HepG2 (cell line): ENCODE measurements around the gene CERS6. TPM values are rescaled to one million over a fixed set of nuclear protein-coding genes. Genes with fewer than 3 reads are reported as not detected.

Source experiments
- ASH2L ChIP-seq: fragments of 300-600, 200-600 bp; sonication (generic); IDR thresholded peaks from 2 replicates; pipeline ENCODE4 v1.7.0; 2017; ENCODE audit warnings: low read depth, mild to moderate bottlenecking, moderate library complexity, mixed read lengths, low read length; ENCODE audit not compliant: insufficient read length
- BRCA1 ChIP-seq: sonication (generic); formaldehyde crosslinking; IDR thresholded peaks from 2 replicates; pipeline ENCODE4 v1.4.0; 2020; ENCODE audit warnings: missing genetic modification reagents
- ERF ChIP-seq: IDR thresholded peaks from 2 replicates; pipeline ENCODE4 v1.6.1; 2018; ENCODE audit warnings: missing biosample characterization, missing genetic modification reagents
- GMEB2 ChIP-seq: IDR thresholded peaks from 2 replicates; pipeline ENCODE4 v1.6.1; 2016; ENCODE audit warnings: missing biosample characterization, missing genetic modification reagents, low read depth
- KAT7 ChIP-seq: IDR thresholded peaks from 2 replicates; pipeline ENCODE4 v1.6.1; 2018; ENCODE audit warnings: borderline replicate concordance, missing compliant biosample characterization
- MLX ChIP-seq: IDR thresholded peaks from 2 replicates; pipeline ENCODE4 v1.6.1; 2016
- POGK ChIP-seq: sonication (generic); formaldehyde crosslinking; conservative IDR thresholded peaks from 2 replicates; pipeline ENCODE4 v1.8.0; 2022; ENCODE audit warnings: mild to moderate bottlenecking, moderate library complexity, missing genetic modification reagents
- RXRA ChIP-seq: sonication (generic); formaldehyde crosslinking; IDR thresholded peaks from 2 replicates; pipeline ENCODE4 v1.5.1; 2020; ENCODE audit warnings: missing genetic modification reagents
- SP4 ChIP-seq: sonication (generic); formaldehyde crosslinking; IDR thresholded peaks from 2 replicates; pipeline ENCODE4 v1.8.1; 2023; ENCODE audit warnings: mild to moderate bottlenecking, missing genetic modification reagents
- TGIF2 ChIP-seq: IDR thresholded peaks from 2 replicates; pipeline ENCODE4 v1.6.1; 2016; ENCODE audit warnings: control low read depth, missing compliant biosample characterization
- TSC22D2 ChIP-seq: sonication (generic); formaldehyde crosslinking; IDR thresholded peaks from 2 replicates; pipeline ENCODE4 v1.5.1; 2020; ENCODE audit warnings: missing genetic modification reagents, mild to moderate bottlenecking, borderline replicate concordance
- ZNF12 ChIP-seq: sonication (generic); formaldehyde crosslinking; IDR thresholded peaks from 2 replicates; pipeline ENCODE4 v1.5.0; 2020; ENCODE audit warnings: missing genetic modification reagents
- ZNF451 ChIP-seq: sonication (generic); formaldehyde crosslinking; IDR thresholded peaks from 2 replicates; pipeline ENCODE4 v1.5.0; 2020; ENCODE audit warnings: mild to moderate bottlenecking, missing genetic modification reagents
- ZNF644 ChIP-seq: IDR thresholded peaks from 2 replicates; pipeline ENCODE4 v1.6.1; 2016; ENCODE audit warnings: low read depth
- polyA plus RNA-seq, 8 experiments: library from polyadenylated mRNA; depleted of rRNA in 3 of 8; stranded (reverse) in 7 of 8; unstranded in 1 of 8; fragments of >200 nt; fragmentation: Illumina TruSeq in 4 of 8; extraction: Trizol in 4 of 8; gene quantifications; 2 replicates each; pipeline versions ENCODE4 v1.2.1 to v1.2.3, GENCODE V29; 2011 to 2016; ENCODE audit warnings: low read depth in 4 of 8, missing spikeins in 1 of 8, mixed read lengths in 1 of 8; ENCODE audit not compliant: insufficient read depth in 1 of 8
- total RNA-seq, 5 experiments: library from RNA; depleted of rRNA; stranded (reverse); fragments of >200 nt; fragmentation: Illumina TruSeq; extraction: Trizol; gene quantifications; 2 replicates each; pipeline ENCODE4 v1.2.3, GENCODE V29; 2016; ENCODE audit warnings: low read depth in 1 of 5
- TF ChIP-seq, protein P1 (sequence below): sonication (generic); formaldehyde crosslinking; IDR thresholded peaks from 2 replicates; pipeline ENCODE4 v1.4.0; 2020; ENCODE audit warnings: mild to moderate bottlenecking, missing genetic modification reagents, borderline replicate concordance
- TF ChIP-seq, protein P2 (sequence below): sonication (generic); formaldehyde crosslinking; IDR thresholded peaks from 2 replicates; pipeline ENCODE4 v1.4.0; 2020; ENCODE audit warnings: missing genetic modification reagents
- TF ChIP-seq, protein P3 (sequence below): IDR thresholded peaks from 2 replicates; pipeline ENCODE4 v1.6.1; 2016; ENCODE audit warnings: missing genetic modification reagents, missing compliant biosample characterization

CERS6 gene
- total and polyA plus RNA-seq, 2 of the 13 experiments (the other 11 are each of a cell fraction or from before 2014, with no cell fraction given) = 10.1 to 20.3 TPM

DNA sequence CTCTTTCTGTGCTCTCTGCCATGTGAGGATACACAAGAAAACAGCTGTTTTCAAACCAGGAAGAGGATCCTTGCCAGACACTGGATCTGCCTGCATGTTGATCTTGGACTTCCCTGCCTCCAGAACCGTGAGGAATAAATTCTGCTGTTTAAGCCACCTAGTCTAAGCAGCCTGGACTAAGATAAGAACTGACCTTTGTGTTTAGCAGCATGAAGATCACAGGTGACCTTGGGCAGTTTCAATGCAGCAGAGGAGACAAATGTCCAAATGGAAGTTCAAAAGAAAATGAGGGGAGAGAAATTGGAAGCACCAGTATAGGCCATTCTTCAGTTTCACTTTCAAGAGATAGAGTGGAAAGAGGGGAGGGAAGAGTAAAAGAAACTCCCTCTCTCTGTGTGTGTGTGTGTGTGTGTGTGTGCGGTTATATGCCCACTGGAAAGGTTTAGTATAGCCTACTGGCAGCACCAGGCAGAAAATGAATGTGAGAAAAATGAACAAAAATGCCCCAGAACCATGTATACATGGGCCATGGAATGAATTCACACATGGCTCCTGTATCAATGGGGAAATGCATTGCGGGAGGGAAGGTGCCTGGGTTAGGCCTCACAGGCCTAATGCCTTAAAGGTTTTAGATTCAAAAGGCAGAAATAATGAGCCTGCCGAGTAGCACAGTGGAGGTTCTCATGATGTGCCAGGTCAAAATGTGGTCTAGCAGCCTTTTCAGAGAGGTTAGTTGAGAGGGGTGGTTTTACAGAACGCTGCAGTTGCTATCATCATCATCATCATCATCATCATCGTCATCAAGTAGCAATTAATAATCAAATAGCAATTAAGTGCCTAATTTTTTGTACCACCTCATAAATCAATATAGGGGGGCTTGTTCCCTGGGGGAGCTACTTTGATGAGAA is 1.1 kb upstream of the CERS6 start (continued):
- TF ChIP-seq, protein P1, sequence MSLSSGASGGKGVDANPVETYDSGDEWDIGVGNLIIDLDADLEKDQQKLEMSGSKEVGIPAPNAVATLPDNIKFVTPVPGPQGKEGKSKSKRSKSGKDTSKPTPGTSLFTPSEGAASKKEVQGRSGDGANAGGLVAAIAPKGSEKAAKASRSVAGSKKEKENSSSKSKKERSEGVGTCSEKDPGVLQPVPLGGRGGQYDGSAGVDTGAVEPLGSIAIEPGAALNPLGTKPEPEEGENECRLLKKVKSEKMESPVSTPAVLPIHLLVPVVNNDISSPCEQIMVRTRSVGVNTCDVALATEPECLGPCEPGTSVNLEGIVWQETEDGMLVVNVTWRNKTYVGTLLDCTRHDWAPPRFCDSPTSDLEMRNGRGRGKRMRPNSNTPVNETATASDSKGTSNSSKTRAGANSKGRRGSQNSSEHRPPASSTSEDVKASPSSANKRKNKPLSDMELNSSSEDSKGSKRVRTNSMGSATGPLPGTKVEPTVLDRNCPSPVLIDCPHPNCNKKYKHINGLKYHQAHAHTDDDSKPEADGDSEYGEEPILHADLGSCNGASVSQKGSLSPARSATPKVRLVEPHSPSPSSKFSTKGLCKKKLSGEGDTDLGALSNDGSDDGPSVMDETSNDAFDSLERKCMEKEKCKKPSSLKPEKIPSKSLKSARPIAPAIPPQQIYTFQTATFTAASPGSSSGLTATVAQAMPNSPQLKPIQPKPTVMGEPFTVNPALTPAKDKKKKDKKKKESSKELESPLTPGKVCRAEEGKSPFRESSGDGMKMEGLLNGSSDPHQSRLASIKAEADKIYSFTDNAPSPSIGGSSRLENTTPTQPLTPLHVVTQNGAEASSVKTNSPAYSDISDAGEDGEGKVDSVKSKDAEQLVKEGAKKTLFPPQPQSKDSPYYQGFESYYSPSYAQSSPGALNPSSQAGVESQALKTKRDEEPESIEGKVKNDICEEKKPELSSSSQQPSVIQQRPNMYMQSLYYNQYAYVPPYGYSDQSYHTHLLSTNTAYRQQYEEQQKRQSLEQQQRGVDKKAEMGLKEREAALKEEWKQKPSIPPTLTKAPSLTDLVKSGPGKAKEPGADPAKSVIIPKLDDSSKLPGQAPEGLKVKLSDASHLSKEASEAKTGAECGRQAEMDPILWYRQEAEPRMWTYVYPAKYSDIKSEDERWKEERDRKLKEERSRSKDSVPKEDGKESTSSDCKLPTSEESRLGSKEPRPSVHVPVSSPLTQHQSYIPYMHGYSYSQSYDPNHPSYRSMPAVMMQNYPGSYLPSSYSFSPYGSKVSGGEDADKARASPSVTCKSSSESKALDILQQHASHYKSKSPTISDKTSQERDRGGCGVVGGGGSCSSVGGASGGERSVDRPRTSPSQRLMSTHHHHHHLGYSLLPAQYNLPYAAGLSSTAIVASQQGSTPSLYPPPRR = no peak
- TF ChIP-seq MLX (CRISPR knock-in tag) (no peak), RXRA (CRISPR knock-in tag) (no peak), ZNF451 (no peak; the same call in 1 of the 2 replicates), GMEB2 (CRISPR knock-in tag) (no peak), POGK (CRISPR knock-in tag) (no peak), ASH2L (no peak), SP4 (CRISPR knock-in tag) (no peak), BRCA1 (CRISPR knock-in tag) (no peak), ERF (CRISPR knock-in tag) (no peak), TGIF2 (no peak), TSC22D2 (no peak), KAT7 (CRISPR knock-in tag) (no peak), ZNF644 (CRISPR knock-in tag) (peak; percentile 78), ZNF12 (CRISPR knock-in tag) (no peak)
- TF ChIP-seq, protein P2, sequence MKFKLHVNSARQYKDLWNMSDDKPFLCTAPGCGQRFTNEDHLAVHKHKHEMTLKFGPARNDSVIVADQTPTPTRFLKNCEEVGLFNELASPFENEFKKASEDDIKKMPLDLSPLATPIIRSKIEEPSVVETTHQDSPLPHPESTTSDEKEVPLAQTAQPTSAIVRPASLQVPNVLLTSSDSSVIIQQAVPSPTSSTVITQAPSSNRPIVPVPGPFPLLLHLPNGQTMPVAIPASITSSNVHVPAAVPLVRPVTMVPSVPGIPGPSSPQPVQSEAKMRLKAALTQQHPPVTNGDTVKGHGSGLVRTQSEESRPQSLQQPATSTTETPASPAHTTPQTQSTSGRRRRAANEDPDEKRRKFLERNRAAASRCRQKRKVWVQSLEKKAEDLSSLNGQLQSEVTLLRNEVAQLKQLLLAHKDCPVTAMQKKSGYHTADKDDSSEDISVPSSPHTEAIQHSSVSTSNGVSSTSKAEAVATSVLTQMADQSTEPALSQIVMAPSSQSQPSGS (CRISPR knock-in tag) = no peak
- TF ChIP-seq, protein P3, sequence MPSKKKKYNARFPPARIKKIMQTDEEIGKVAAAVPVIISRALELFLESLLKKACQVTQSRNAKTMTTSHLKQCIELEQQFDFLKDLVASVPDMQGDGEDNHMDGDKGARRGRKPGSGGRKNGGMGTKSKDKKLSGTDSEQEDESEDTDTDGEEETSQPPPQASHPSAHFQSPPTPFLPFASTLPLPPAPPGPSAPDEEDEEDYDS (CRISPR knock-in tag) = 0 out of 2 replicates have a peak, but pooled peaks have one; percentile 19
